HG03196 (cell line): ENCODE results near the gene SLC2A8.

Source experiments
- ATAC-seq: cut with Tn5 transposase; IDR thresholded peaks from one replicate; pipeline ENCODE4 v1.9.1; 2021; ENCODE audit not compliant: unreplicated experiment

Gene SLC2A8

DNA sequence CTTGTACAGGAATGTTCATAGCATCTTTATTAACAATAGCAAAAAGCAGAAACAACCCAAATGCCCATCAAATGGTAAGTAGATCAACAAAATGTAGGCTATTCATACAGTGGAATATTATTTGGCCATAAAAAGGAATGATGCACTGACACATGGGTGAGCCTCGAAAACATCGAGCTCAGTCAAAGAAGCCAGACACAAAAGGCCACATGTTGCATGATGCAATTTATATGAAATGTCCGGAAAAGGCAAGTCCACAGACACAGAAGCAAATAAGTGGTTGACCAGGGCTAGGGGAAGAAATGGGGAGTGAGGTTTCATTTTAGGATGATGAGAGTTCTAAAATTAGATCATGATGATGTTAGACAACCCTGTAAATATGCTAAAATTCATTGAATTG, 16.5 kb upstream of the SLC2A8 start:
- no peak for ATAC-seq

DNA sequence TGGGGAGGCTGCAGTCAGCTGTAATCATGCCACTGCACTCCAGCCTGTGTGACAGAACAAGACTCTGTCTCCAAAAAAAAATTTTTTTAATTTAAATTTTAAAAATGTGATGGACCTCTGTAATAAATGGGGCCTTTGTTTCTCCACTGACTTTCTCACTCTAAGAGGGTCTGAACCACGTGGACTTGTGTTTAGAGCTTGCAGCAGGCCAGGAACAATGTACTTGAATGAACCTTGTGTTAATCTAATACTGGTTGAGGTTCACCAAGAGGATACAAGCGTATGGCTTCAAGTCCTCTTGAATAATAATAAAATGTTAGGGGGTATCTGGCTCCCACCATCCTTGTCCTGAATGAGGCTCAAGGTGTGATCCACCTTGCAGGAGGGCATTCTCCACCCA, 14.4 kb upstream of the SLC2A8 start:
- no peak for ATAC-seq

DNA sequence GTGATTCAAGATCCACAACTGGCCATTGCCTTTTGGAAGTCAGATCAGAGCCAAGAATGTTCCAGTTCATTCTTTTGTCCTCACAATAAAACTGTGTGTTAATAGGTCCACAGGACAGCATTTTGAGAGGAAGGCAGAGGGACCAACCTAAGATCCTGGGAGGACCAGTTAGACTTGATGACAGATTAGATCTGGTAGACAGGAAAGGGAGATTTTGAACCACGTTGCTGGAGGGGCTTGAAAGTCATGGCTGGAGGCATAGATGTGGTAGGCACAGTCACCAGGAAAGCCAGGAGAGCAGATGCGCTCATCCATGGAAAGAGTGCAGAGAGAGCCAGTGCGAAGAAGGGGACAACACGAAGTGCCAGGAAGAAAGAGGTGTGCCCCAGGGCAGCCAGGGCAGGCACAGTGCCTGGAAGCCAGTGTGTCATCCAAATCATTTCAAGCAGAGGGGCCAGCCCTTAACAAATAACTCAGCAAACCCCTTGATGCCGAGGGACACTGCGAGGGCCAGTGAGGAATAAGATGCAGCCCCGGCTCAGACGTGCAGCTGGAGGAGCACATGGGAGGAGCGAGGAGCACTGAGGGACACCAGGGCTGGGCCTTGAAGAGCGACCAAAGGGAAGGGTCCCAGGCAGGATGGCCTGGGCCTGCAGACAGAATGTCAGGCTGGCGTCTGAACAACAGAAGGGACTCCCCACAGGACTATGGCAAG, 12.8 kb upstream of the SLC2A8 start:
- ATAC-seq = no peak

DNA sequence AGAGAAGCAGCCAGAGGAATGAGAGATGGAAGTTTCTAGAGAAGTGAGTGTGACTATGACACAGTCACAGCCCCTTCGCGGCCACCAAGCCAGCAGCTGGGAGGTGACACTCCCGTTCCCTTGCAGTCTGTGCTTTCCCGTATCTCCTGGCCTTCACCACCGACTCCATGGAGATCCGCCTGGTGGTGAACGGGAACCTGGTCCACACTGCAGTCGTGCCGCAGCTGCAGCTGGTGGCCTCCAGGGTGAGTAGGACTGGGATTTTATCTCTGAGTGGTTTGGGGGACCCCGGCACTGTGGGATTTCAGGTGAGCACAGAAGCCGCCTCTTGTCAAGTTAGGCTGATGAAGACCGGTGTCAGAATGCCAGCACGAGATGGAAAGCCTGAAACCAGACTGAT, 12.1 kb upstream of the SLC2A8 start:
- no peak for ATAC-seq

DNA sequence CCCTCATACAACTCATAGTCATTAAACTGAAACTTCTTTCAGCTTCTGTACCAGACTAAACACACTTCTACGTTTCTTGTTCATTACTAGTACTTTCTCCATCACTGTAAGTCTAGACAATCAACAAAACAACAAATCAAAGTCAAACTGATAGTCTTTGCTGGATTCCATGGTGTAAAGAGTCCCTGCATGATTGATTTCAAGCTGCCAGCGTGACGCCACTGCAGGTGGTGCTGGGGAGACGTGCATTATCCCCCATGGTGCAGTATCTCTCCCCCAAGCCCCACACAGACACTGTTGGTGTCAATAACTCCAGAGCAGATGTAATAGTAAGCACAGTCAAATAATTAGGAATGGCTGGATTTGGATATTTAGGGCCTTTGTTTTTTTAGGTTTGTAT, 10.7 kb upstream of the SLC2A8 start:
- no peak for ATAC-seq

DNA sequence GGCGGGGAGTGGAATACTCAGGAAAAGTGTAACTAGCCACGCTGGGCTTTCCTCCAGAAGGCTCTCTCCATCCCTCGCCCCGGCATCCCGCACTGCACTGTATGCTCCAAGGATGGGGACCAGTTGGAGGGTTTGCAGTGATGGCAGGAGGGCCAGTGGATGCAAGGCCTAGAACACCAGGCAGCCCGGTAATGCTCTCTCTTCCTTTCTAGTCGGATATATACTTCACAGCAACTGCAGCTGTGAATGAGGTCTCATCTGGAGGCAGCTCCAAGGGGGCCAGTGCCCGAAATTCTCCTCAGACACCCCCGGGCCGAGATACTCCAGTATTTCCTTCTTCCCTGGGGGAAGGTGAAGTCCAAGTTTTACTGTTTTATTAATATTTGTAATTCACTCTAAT, 10.0 kb upstream of the SLC2A8 start:
- ATAC-seq = no peak

DNA sequence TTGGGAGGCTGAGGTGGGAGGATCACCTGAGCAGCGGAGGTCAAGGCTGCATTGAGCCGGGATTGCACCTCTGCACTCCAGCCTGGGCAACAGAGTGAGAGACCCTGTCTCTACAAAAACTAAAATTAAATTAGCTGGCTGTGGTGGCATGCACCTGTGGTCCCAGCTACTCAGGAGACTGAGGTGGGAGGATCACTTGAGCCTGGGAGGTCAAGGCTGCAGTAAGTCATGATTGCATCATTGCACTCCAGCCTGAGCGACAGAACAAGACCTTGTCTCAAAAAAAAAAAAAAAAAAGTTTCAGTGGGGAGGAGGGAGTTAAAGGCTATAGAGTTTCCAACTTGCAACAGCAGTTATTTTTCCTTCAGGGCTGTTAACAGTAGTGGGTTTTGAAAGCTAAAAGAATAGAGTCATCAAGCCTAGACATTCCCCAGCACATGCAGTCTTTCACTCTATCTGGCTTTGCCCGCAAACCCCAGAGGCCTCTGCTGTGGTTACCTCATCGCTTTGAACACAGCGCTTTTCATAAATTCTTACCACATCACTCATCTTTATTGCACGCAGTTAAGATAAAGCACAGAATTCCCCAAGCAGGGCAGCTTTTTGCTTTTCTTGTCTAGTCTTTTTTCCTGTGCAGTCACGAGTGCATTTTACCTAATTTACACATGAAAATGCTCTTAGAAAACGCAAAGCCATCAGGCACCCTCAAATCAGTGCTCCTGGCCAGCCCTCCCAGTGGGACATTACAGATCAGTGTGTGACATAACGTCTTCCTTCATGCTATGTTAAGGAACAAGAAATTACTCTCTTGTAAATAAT, 8.7 kb upstream of the SLC2A8 start:
- ATAC-seq = peak; percentile 73

DNA sequence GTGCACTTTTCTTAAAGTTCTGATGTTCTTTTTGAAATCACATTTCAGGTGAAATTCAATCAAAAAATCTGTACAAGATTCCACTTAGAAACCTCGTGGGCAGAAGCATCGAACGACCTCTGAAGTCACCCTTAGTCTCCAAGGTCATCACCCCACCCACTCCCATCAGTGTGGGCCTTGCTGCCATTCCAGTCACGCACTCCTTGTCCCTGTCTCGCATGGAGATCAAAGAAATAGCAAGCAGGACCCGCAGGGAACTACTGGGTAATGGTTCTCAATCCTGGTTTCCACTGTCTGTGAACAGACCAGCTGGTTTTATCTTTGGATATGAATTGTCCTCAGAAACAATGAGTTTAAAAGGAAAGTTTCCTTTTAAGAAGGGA, 8.1 kb upstream of the SLC2A8 start:
- no peak for ATAC-seq

DNA sequence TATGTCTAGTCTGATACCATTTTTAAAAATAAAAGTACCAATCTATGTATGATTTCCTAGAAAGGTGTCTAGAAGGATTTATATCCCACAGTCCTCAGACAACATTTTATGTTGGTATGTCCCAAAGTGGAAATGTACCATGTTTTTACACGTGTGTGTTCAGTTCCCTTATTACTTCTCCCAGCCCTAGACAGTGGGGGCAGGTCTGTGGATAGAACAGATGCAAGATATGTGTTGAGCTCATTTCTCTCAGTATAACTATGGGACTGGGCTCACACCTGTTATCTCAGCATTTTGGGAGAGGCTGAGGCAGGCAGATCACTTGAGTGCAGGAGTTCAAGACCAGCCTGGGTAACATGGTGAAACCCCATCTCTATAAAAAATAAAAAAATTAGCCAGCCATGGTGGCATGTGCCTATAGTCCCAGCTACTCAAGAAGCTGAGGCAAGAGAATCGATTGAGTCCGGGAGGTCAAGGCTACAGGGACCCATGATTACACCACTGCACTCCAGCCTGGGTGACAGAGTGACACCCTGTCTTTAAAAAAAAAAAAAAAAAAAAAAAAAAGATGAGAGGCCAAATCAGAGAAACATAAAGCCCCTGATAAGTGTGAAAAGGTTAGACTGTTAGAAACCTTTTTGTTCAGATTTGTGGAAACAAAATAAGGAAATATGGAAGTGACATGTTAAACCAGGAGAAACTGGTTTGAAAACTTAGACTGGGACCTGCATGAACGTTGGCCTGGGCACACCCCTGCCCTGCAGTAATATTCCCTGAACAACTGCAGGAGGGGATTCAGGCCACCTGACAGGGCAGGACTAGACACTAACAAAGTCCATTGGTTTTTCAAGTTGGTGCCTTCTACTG, 7.4 kb upstream of the SLC2A8 start:
- no peak for ATAC-seq

DNA sequence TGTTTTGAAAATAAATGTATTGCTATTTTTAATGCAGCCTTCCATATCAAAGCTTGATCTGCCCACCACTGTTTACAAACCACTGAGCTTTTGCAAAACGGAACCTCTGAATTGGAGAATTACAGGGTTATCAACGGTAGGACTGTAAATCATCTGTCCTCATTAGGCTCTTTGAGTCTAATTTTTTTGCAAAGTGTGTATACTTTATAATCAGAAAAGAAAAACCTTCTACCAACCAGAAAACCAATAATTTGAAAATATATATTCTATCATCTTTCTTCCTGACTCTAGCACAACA, 6.8 kb upstream of the SLC2A8 start:
- ATAC-seq = no peak

DNA sequence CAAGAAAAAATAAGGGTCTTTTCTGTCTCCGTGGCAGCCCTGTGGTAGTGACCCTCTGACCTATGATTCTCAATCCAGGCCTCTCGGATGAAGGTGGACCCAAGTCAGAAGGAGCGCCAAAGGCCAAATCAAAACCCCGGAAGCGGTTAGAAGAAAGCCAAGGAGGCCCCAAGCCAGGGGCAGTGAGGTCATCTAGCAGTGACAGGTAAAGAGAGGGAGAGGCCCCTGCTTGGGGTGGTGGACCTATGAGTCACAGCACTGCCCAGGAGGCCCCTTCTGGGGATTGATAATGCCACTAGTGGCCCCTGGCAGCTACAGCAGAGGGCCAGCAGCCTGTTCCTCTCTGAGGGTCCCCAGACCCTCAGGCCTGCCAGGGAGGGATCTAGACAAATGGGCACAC, 6.4 kb upstream of the SLC2A8 start:
- no peak for ATAC-seq

DNA sequence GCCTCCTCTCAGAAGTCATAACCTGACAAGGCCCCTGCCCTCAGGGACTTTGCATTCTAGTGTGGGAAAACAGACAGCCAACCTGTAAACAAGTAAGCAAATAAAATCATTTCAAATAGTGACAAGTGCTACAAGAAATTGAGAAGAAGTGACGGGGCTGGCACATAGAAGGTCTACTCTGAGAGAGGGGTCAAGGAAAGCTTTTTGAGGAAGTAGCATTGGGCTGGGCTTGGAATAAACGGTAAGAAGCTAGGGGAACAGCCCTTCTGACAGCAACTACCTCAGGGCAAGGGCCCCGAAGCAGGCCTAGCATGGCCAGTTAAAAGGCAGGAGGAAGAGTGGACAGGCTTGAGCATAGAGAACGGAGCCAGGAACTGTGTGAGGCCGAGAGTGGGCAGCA, 4.8 kb upstream of the SLC2A8 start:
- no peak for ATAC-seq

DNA sequence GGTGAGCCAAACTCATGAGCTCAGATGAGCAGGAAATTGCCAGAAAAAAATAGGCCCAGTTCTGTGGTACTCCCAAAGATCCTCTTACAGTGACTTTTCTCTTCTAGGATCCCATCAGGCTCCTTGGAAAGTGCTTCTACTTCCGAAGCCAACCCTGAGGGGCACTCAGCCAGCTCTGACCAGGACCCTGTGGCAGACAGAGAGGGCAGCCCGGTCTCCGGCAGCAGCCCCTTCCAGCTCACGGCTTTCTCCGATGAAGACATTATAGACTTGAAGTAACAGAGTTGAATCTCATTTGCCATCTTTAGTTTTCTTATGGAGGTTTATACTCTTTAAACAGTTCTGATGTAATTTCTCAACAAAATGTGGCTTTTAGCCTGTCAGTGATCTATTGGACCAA, 4.0 kb upstream of the SLC2A8 start:
- no peak for ATAC-seq

DNA sequence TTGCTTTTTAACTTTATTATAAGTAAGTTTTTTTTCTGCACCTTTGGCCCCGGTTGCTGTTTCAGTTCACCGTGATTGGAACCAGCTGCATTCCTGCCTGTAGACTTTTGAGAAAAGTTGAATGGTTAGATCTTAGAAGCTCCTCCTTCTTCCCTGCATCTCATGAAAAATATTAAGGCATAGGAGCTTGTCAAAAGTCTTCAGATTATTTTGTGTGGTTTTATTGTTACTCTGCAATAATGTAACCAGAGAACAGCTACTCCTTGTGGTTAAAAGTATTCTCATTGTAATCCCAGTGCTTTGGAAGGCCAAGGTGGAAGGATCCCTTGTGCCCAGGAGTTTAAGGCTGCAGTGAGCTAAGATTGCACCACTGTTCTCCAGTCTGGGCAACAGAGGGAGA, 3.3 kb upstream of the SLC2A8 start:
- ATAC-seq = no peak

DNA sequence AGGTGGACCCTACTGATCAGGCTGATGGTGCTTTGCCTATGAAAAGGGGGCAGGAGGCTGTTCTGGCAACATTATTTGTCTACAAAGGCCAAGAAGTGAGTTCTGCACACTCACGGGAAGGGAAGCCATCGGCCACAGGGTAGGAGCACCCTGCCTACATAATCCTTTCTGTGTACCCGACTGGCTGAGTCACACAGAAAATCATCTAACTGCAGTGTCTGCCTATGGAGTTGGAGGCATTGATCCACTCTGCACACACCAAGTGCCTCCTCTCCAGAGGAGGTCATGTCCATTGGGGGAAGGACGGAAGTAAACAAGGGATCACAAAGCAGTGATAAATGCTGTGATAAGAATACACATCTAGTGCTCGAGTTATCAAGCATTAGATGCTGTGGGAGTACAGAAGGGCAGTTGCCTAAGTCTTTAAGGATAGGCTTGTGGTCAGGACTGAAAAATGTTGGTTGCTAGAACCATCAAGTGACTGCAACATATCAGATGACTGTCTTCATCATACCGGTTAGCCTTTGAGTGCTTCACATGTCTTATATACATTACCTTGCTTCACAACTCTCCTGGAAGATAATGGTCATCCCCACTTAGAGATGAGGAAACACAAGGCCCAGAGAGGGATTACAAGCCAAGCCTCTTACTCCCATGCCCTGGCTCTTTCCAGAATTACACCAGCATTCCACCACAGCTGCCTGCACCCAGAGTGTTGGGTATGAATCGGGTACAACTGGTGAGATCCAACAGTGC, 1.3 kb upstream of the SLC2A8 start:
- no peak for ATAC-seq

DNA sequence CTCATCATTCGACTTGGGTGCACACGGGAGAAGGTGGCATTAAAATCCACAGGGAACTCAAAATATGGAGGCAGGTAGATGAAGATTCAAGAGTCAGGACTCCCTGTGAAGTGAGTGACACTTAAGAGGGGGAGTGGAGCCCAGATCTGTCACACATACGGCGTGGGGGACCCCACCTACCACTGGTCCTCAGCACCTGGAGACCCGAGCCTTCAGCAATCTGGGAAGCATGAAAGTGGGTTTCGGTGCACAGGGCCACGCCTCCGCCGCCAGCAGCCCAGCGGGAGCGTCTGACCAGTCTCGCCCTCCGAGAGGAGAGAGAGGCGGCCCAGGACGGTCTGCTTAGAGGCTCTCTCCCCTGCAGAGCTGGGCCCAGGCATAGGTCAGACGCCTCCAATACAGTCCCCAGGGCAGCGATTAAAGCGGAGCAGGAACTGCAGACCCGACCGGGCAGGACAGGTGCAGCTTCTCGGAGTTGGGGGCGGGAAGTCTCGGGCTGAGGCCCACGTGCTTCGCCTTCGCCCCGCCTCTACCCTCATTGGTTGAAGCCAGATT, 639 bp upstream of the SLC2A8 start:
- ATAC-seq = no peak

DNA sequence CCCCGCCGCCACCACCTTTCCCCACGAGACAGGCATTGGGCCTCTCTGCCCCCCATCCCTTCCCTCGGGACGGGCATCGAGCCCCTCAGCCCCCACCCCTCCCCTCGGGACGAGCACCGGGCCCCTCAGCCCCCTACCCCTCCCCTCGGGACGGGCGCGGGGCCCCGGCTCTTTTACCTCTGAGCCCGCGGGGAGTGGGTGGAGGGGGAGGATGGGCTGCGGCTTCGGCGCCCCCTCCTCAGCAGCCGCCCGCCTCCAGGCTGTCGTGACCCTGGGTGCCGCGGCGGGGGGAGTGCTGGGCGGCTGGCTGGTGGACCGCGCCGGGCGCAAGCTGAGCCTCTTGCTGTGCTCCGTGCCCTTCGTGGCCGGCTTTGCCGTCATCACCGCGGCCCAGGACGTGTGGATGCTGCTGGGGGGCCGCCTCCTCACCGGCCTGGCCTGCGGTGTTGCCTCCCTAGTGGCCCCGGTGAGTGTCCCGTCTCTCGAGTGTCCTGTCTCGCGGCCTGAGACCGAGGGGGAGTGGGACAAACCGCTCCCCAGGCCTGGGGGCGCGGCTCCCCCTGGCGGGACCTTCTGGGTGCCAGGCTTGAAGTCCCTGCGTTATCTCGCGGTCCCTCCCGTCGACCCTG, 791 bp downstream of the SLC2A8 start:
- no peak for ATAC-seq

DNA sequence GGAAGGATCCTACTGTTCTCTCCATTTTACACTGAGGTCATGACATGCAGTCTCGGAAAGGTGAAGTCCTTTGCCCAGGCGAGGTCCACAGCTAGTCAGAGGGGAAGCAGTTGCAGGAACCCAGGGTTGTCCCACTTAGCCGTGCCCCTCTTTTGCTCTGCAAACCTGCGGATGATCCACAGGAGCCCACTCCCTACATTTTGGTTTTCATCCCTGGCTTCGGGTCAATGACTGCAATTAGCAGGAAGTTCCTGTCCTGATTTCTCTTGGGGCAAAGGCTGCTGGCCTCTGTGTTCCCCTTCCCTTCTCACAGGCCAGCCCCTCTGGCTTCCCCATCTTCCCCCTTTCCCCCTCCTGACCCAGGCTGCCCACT, 1.3 kb downstream of the SLC2A8 start:
- ATAC-seq = no peak

DNA sequence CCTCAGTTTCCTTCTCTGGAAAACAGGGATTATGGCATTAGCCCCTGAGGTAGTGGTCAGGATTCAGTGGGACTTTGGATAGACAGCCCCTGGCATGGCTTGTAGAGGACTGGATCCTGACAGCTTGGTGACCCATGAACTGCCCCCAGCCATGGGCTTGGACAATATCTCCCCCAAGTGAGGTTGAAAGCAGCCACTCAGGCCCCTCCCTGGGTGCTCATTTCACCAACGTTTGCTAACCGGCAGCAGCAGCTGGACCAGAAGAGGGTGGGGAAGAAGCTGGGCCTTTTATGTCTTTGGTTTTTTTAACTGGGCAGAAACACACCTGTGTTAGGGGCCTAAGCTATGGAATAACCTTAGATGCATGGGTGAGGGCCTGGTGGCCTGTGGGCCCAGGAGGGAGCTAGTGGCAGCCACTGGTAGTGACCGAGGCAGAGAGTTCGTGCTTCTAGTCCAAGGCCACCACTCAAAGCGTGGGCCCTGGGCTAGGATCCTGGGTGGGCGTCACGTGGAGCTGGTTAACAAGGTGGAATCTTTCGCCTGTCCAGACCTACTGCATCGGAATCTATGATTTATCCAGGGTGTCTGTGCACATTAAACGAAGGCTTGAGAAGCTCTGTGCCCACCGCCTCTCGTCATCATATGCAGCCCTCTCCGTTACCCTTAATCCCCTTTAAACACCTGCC, 1.9 kb downstream of the SLC2A8 start:
- no peak for ATAC-seq

DNA sequence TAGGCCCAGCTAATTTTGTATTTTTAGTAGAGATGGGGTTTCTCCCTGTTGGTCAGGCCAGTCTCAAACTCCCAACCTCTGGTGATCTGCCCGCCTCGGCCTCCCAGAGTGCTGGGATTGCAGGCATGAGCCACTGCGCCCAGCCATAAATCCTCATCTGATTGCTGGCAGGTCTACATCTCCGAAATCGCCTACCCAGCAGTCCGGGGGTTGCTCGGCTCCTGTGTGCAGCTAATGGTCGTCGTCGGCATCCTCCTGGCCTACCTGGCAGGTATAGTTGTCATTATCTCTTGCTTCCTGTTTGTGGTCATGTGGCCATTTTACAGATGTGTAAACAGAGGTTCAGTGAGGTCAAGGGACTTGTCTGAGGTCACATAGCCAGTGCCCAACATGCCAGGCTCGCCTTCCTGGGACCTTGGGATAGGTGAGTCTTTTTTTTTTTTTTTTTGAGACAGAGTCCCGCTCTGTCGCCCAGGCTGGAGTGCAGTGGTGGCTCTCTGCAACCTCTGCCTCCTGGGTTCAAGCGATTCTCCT, 2.8 kb downstream of the SLC2A8 start:
- no peak for ATAC-seq
